Measurements from ENCODE around the gene IQSEC1. TPM values are rescaled to one million over a fixed set of nuclear protein-coding genes. Genes with fewer than 3 reads are reported as not detected.

IQSEC1 gene
- total RNA-seq, 1 donor from 2014 or later: 148 TPM

- DNase-seq (ENCODE audit: low spot score in 2 of 2): no peak
- H3K4me1 ChIP-seq: peaks cover 52 to 90% of the 10 kb centered on the region in 2 donors
Measured at GRCh38 chr3:12955651-12956315, 117.4 kb downstream of the IQSEC1 start.

GRCh38 chr3:12954891-12955650 is 118.2 kb downstream of the IQSEC1 start:
- peaks cover 49 to 87% of the 10 kb centered on the region in 2 donors for H3K4me1 ChIP-seq
- intact Hi-C loops (cut with DNase I): loop anchor here (1.0 to 10.0 kb wide), 4 partner anchors 12 to 290 kb away; partner anchors contain the start of gene RAF1
- no peaks in the 10 kb centered on the region for H3K27me3 ChIP-seq
- no peaks in the 10 kb centered on the region for H3K36me3 ChIP-seq
- peak overlapping the region; percentile 89 to 92 for H3K27ac ChIP-seq
- H3K9me3 ChIP-seq: no peaks in the 10 kb centered on the region
- peak in 2 of 3 experiments; percentile 4 to 23 for TF ChIP-seq CTCF (IDR thresholded peaks at IDR 0.05)
- DNase-seq (ENCODE audit: low spot score in 2 of 2): peak; percentile 90 to 98
- peak overlapping the region; percentile 1 to 11 for H3K4me3 ChIP-seq

More at GRCh38 chr3:12955651-12956315, 117.4 kb downstream of the IQSEC1 start:
- TF ChIP-seq CTCF (IDR thresholded peaks at IDR 0.05): no peak
- intact Hi-C loops (cut with DNase I): loop anchor here (1.0 to 10.0 kb wide), 4 partner anchors 12 to 291 kb away; partner anchors contain the start of gene RAF1
- Histone ChIP-seq H3K36me3 (no peaks in the 10 kb centered on the region), H3K27me3 (no peaks in the 10 kb centered on the region), H3K27ac (peak overlapping the region; percentile 89 to 92), H3K9me3 (no peaks in the 10 kb centered on the region), H3K4me3 (peak overlapping the region in 1 of 2 donors; percentile 1)

DNA sequence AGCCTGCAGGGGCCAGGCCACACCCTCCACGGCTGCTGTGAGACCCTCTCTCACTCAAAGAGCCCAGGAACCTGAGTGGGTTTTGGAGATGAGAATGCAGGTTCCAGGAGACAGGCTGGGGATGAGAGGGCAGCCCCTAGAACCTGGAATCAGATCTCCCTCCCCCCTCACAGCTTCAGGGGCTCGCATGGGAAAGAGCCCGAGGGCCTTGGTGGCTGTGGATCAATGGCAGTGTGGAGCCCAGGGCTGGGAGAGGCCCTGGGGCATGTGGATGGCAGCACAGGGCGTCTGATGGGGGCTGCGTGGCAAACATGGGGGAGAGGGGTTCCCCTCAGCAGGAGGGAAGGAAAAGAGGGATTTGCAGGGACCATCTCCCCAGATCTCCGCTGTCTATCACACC is 119.0 kb downstream of the IQSEC1 start:
- H3K9me3 ChIP-seq: no peaks in the 10 kb centered on the region
- H3K4me3 ChIP-seq: no peak overlapping the region
- H3K36me3 ChIP-seq: no peaks in the 10 kb centered on the region
- H3K27me3 ChIP-seq: no peaks in the 10 kb centered on the region
- no peak for DNase-seq (ENCODE audit: low spot score in 2 of 2)
- H3K27ac ChIP-seq: peak overlapping the region; percentile 89 to 92
- intact Hi-C loops (cut with DNase I): loop anchor here (2.0 to 10.0 kb wide), 3 partner anchors 15 to 289 kb away; partner anchors contain the start of gene RAF1
- TF ChIP-seq CTCF (IDR thresholded peaks at IDR 0.05): no peak
- peaks cover 51 to 88% of the 10 kb centered on the region in 2 donors for H3K4me1 ChIP-seq

DNA sequence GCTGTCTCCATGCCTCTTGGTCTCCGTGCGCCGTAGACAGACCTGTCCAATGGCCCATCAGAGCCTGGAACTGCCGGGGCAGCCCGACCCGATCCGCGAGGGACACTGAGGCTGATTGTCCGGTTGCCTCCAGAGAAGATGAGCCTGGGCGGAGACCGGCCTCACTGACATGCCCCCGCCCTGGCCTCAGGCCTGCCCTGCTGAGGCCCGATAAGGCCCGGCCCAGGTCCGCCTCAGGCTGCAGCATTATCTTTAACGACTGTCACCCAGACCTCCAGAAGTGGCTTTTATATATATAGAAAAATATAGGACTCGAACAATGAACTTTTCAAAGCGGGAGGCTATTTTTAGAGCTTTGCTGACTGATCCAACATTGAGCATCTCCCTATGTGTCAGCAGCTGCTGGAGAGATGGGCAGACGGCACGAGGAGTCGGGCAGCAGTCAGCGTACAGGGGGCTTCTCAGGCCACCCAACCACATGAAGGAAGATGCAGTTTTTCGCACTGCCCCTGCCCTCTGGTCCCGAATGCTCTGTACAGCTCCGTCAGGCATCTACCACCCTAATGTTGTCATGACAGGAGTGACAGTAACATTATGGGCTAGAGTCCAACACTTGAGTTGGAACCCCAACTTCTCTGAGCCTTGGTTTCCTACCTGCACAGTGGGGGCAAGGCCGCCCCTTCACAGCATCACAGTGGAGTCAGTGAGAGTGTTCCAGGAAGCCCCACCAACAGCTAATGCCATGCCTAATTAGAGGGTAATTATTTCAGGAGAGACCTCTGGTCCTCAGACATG is 119.8 kb downstream of the IQSEC1 start:
- no peak for DNase-seq (ENCODE audit: low spot score in 2 of 2)
- no peaks in the 10 kb centered on the region for H3K36me3 ChIP-seq
- no peak for TF ChIP-seq CTCF (IDR thresholded peaks at IDR 0.05)
- intact Hi-C loops (cut with DNase I): loop anchor here (10.0 kb wide), 1 partner anchor 289 kb away; the partner anchor contains the start of gene RAF1
- H3K27me3 ChIP-seq: no peaks in the 10 kb centered on the region
- no peak overlapping the region for H3K4me3 ChIP-seq
- peaks cover 51 to 87% of the 10 kb centered on the region in 2 donors for H3K4me1 ChIP-seq
- peak overlapping the region; percentile 89 to 92 for H3K27ac ChIP-seq
- no peaks in the 10 kb centered on the region for H3K9me3 ChIP-seq
